Measurements from ENCODE around the gene MYD88. TPM values are rescaled to one million over a fixed set of nuclear protein-coding genes. Genes with fewer than 3 reads are reported as not detected.

MYD88 gene
- polyA plus RNA-seq, 2 of the 4 experiments (the other 2 are of a cell fraction) = 16.8 to 22.3 TPM

GRCh38 chr3:38089163-38089562, 49.3 kb upstream of the MYD88 start:
- Histone ChIP-seq H3K27ac (no peak overlapping the region), H3K9me3 (no peaks in the 10 kb centered on the region), H3K4me2 (no peak overlapping the region), H3K4me1 (no peaks in the 10 kb centered on the region), H3K4me3 (no peak overlapping the region)
- CTCF ChIA-PET = interaction anchor here (1.1 kb wide), 1 partner anchor 903 kb away, joined by 3 read pairs; no protein-coding TSS in a partner anchor
- DNase-seq (ENCODE audit: low read depth in 1 of 2, low spot score in 1 of 2) (no peak), ATAC-seq (no peak), FAIRE-seq (no peak)
- POLR2A ChIA-PET = no interaction called here
- 54% methylated on average over 2 of the region's 2 CpGs for WGBS (ENCODE audit: missing lambda C conversion rate)
- TF ChIP-seq HOXA7 (CRISPR knock-in tag; IDR thresholded peaks at IDR 0.05) (no peak), HDAC2 (IDR thresholded peaks at IDR 0.05) (no peak), POLR2A (IDR thresholded peaks at IDR 0.05; ENCODE audit: low read length) (no peak), MYC (IDR thresholded peaks at IDR 0.05; ENCODE audit: borderline replicate concordance, low read length) (no peak)

GRCh38 chr3:38090453-38090852, 48.0 kb upstream of the MYD88 start:
- no peaks in the 10 kb centered on the region for H3K9me3 ChIP-seq
- ATAC-seq (no peak), DNase-seq (ENCODE audit: low read depth in 1 of 2, low spot score in 1 of 2) (no peak), FAIRE-seq (no peak)
- ChIA-PET CTCF (no interaction called here), POLR2A (no interaction called here)
- no peaks in the 10 kb centered on the region for H3K4me1 ChIP-seq
- 36% methylated on average over 3 of the region's 3 CpGs for WGBS (ENCODE audit: missing lambda C conversion rate)
- no peak overlapping the region for H3K27ac ChIP-seq
- H3K4me3 ChIP-seq = no peak overlapping the region
- H3K4me2 ChIP-seq = no peak overlapping the region
- TF ChIP-seq CHD2 (IDR thresholded peaks at IDR 0.05; ENCODE audit: low read length, partially characterized antibody) (no peak), MAFK (IDR thresholded peaks at IDR 0.05; ENCODE audit: partially characterized antibody) (peak; percentile 83)

GRCh38 chr3:38094999-38095398, 43.5 kb upstream of the MYD88 start:
- FAIRE-seq = no peak
- H3K9me3 ChIP-seq = no peaks in the 10 kb centered on the region
- POLR2A ChIA-PET = no interaction called here
- 45% methylated on average over 2 of the region's 3 CpGs for WGBS (ENCODE audit: missing lambda C conversion rate)
- H3K4me1 ChIP-seq = no peaks in the 10 kb centered on the region
- ATAC-seq = no peak
- DNase-seq (ENCODE audit: low read depth in 1 of 2, low spot score in 1 of 2) = no peak
- CTCF ChIA-PET = interaction anchor here (0.6 kb wide), 1 partner anchor 240 kb away, joined by 3 read pairs; no protein-coding TSS in a partner anchor
- no peak overlapping the region for H3K4me2 ChIP-seq
- no peak overlapping the region for H3K4me3 ChIP-seq
- no peak overlapping the region for H3K27ac ChIP-seq
- TF ChIP-seq POLR2A (IDR thresholded peaks at IDR 0.05; ENCODE audit: low read length) = no peak
- no peak for TF ChIP-seq CTCF (IDR thresholded peaks at IDR 0.05)
- no peak for TF ChIP-seq RARB (CRISPR knock-in tag; IDR thresholded peaks at IDR 0.05)
- TF ChIP-seq CEBPB (IDR thresholded peaks at IDR 0.05) = no peak
- TF ChIP-seq TFCP2L1 (CRISPR knock-in tag; IDR thresholded peaks at IDR 0.05) = no peak
- TF ChIP-seq EP300 (IDR thresholded peaks at IDR 0.05) = no peak
- no peak for TF ChIP-seq MAFK (IDR thresholded peaks at IDR 0.05; ENCODE audit: partially characterized antibody)
- no peak for TF ChIP-seq MAX (IDR thresholded peaks at IDR 0.05)
- TF ChIP-seq ZC3H11A (IDR thresholded peaks at IDR 0.05) = no peak
- TF ChIP-seq ZNF302 (CRISPR knock-in tag; IDR thresholded peaks at IDR 0.05) = no peak
- TF ChIP-seq REST (IDR thresholded peaks at IDR 0.05) = no peak
- TF ChIP-seq PHF8 (IDR thresholded peaks at IDR 0.05; ENCODE audit: borderline replicate concordance, low read depth) = no peak
